ENCODE measurements around the gene CD160. TPM values are rescaled to one million over a fixed set of nuclear protein-coding genes. Genes with fewer than 3 reads are reported as not detected.
"Not testable (repeated sequence)": the region's sequence is repeated elsewhere in the genome, so short reads cannot be mapped to it uniquely, and the experiment has no call there.

CD160 gene
- total and polyA plus RNA-seq, 4 donors = 0.11 to 3.9 (median 1.4) TPM

DNA sequence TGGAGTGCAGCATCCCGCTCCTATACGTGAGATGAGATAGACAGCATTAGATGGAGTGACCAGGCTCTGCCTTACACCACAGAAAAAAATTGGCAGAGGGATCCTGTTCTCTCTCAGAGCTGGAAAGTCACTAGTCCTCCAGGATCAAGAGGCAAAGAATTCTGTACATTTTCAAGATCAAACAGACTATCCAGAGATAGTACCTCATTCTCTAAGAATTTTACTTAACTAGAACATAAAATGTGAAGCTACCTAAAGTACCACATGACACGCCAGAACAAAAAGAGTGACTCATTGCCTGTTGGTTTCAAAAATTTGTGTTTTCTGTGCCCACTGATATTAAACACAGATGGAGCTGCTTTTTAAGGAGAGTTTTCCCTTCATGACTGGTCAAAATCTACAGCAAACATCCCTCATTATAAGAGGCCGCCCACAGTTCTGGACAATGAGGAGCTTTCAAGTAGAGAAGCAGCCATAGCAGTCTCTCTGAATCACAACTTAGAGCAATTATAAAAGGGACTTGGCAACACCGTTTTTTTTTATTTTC lies 32.3 kb downstream of the CD160 start:
- Histone ChIP-seq H3K9me3 (ENCODE audit: control insufficient read depth, insufficient read depth, low read length) (no peaks in the 10 kb centered on the region), H3K27ac (ENCODE audit: low read depth, low read length) (peak overlapping the region; percentile 42), H3K27me3 (ENCODE audit: control insufficient read depth, insufficient read depth, low read length) (no peaks in the 10 kb centered on the region), H3K4me3 (ENCODE audit: low read depth, low read length) (no peak overlapping the region), H3K4me1 (ENCODE audit: control insufficient read depth, insufficient read depth, low read length) (peaks cover 4% of the 10 kb centered on the region), H3K36me3 (ENCODE audit: control insufficient read depth, insufficient read depth, low read length) (peaks cover 17% of the 10 kb centered on the region)
- DNase-seq (ENCODE audit: low read depth in 4 of 6, low spot score in 6 of 6) = peak in 2 of 6 donors; percentile 5 to 59
- 53% methylated on average over 4 of the region's 5 CpGs for WGBS (ENCODE audit: insufficient coverage)

DNA sequence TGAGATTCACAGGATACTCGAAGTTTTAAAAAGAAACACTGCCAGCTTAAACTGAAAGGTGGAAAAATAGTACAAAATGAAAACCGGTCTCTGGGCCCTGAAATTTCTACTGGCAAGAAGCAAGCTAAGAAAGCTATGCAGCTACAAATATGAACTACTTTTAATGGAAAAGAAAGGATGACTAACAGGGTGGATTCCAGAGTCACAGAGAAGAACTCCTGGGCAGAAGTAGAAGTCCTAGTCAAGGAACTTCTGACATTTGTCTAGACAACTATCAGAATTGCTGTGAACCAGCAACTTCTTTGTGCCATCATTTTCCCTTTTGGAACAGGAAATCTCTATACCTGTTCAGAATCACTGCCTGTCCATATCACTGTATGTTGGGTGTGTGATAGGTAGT lies 38.1 kb downstream of the CD160 start:
- peaks cover 15% of the 10 kb centered on the region for H3K36me3 ChIP-seq (ENCODE audit: control insufficient read depth, insufficient read depth, low read length)
- H3K9me3 ChIP-seq (ENCODE audit: control insufficient read depth, insufficient read depth, low read length) = peaks cover 3% of the 10 kb centered on the region
- WGBS (ENCODE audit: insufficient coverage) = no CpG with 5 or more reads among the region's 2 CpGs
- H3K4me1 ChIP-seq (ENCODE audit: control insufficient read depth, insufficient read depth, low read length) = peaks cover 2% of the 10 kb centered on the region
- no peak overlapping the region for H3K27ac ChIP-seq (ENCODE audit: low read depth, low read length)
- H3K4me3 ChIP-seq (ENCODE audit: low read depth, low read length) = no peak overlapping the region
- H3K27me3 ChIP-seq (ENCODE audit: control insufficient read depth, insufficient read depth, low read length) = no peaks in the 10 kb centered on the region
- no peak for DNase-seq (ENCODE audit: low read depth in 4 of 6, low spot score in 6 of 6)

DNA sequence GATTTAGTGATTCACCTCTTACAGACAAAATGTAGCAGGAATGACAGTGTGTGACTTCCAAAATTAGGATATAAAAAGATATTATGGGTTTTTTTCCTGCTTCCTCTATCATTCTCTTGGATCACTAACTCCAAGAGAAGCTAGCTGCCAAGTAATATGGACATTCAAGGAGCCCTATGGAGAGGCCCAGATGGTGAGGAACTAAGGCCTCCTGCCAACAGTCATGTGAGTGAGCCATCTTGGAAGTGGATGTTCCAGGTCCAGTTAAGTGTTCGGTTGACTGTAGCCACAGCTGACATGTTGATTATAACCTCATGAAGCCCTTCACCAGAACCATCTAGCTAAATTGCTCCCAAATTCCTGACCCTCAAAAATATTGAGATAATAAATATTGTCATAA lies 38.8 kb downstream of the CD160 start:
- H3K9me3 ChIP-seq (ENCODE audit: control insufficient read depth, insufficient read depth, low read length) = peaks cover 3% of the 10 kb centered on the region
- no CpG with 5 or more reads among the region's 1 CpG for WGBS (ENCODE audit: insufficient coverage)
- H3K4me3 ChIP-seq (ENCODE audit: low read depth, low read length) = no peak overlapping the region
- peak in 1 of 6 donors; percentile 7 for DNase-seq (ENCODE audit: low read depth in 4 of 6, low spot score in 6 of 6)
- H3K36me3 ChIP-seq (ENCODE audit: control insufficient read depth, insufficient read depth, low read length) = peaks cover 15% of the 10 kb centered on the region
- no peak overlapping the region for H3K27ac ChIP-seq (ENCODE audit: low read depth, low read length)
- H3K27me3 ChIP-seq (ENCODE audit: control insufficient read depth, insufficient read depth, low read length) = no peaks in the 10 kb centered on the region
- H3K4me1 ChIP-seq (ENCODE audit: control insufficient read depth, insufficient read depth, low read length) = no peaks in the 10 kb centered on the region

GRCh38 chr1:145758575-145758974 lies 39.3 kb downstream of the CD160 start:
- no peaks in the 10 kb centered on the region for H3K27me3 ChIP-seq (ENCODE audit: control insufficient read depth, insufficient read depth, low read length)
- no peak overlapping the region for H3K4me3 ChIP-seq (ENCODE audit: low read depth, low read length)
- no CpG with 5 or more reads among the region's 1 CpG for WGBS (ENCODE audit: insufficient coverage)
- peaks cover 15% of the 10 kb centered on the region for H3K36me3 ChIP-seq (ENCODE audit: control insufficient read depth, insufficient read depth, low read length)
- no peaks in the 10 kb centered on the region for H3K4me1 ChIP-seq (ENCODE audit: control insufficient read depth, insufficient read depth, low read length)
- DNase-seq (ENCODE audit: low read depth in 4 of 6, low spot score in 6 of 6) = no peak
- peaks cover 3% of the 10 kb centered on the region for H3K9me3 ChIP-seq (ENCODE audit: control insufficient read depth, insufficient read depth, low read length)
- no peak overlapping the region for H3K27ac ChIP-seq (ENCODE audit: low read depth, low read length)

DNA sequence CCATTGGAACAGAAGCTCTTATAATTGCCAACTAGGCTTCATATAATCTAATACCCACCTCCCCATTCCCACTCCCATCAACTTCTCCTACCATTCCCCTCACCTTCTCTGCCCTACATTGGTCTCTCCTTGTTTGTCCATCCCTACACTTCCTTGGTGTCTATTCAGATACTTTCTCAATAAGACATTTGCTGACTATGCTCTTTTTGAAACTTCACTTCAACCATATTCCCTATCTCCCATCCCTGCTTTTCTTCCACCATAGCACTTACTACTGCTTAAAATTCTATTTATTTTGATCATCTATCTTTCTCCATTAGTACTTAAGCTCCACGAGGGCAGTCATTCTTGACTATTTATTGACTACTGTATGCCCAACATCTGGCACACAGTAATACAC lies 40.4 kb downstream of the CD160 start:
- no CpG with 5 or more reads among the region's 1 CpG for WGBS (ENCODE audit: insufficient coverage)
- no peaks in the 10 kb centered on the region for H3K27me3 ChIP-seq (ENCODE audit: control insufficient read depth, insufficient read depth, low read length)
- peaks cover 21% of the 10 kb centered on the region for H3K36me3 ChIP-seq (ENCODE audit: control insufficient read depth, insufficient read depth, low read length)
- H3K4me3 ChIP-seq (ENCODE audit: low read depth, low read length) = no peak overlapping the region
- peaks cover 3% of the 10 kb centered on the region for H3K9me3 ChIP-seq (ENCODE audit: control insufficient read depth, insufficient read depth, low read length)
- H3K27ac ChIP-seq (ENCODE audit: low read depth, low read length) = no peak overlapping the region
- DNase-seq (ENCODE audit: low read depth in 4 of 6, low spot score in 6 of 6) = no peak
- H3K4me1 ChIP-seq (ENCODE audit: control insufficient read depth, insufficient read depth, low read length) = no peaks in the 10 kb centered on the region

DNA sequence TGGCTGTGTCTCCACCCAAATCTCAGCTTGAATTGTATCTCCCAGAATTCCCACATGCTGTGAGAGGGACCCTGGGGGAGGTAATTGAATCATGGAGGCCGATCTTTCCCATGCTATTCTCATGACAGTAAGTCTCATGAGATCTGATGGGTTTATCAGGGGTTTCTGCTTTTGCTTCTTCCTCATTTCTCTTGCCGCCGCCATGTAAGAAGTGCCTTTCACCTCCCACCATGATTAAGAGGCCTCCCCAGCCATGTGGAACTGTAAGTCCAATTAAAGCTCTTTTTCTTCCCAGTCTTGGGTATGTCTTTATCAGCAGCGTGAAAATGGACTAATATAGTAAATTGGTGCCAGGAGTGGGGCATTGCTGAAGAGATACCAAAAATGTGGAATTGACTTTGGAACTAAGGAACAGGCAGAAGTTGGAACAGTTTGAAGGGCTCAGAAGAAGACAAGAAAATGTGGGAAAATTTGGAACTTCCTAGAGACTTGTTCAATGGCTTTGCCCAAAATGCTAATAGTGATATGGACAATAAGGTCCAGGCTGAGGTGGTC lies 41.2 kb downstream of the CD160 start:
- 100% methylated on average over 3 of the region's 4 CpGs for WGBS (ENCODE audit: insufficient coverage)
- DNase-seq (ENCODE audit: low read depth in 4 of 6, low spot score in 6 of 6) = not testable (repeated sequence)
- H3K36me3 ChIP-seq (ENCODE audit: control insufficient read depth, insufficient read depth, low read length) = peaks cover 16% of the 10 kb centered on the region

DNA sequence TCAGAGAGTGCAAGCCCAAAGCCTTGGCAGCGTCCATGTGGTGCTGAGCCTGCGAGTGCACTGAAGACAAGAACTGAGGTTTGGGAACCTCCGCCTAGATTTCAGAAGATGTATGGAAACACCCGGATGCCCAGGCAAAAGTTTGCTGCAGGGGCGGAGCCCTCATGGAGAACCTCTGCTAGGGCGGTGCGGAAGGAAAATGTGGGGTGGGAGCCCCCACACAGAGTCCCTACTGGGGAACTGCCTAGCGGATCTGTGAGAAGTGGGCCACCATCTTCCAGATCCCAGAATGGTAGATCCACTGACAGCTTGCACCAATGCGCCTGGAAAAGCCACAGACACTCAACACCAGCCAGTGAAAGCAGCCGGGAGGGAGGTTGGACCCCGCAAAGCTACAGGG lies 42.2 kb downstream of the CD160 start:
- H3K36me3 ChIP-seq (ENCODE audit: control insufficient read depth, insufficient read depth, low read length) = peaks cover 12% of the 10 kb centered on the region
- H3K27me3 ChIP-seq (ENCODE audit: control insufficient read depth, insufficient read depth, low read length); H3K4me3 ChIP-seq (ENCODE audit: low read depth, low read length); H3K4me1 ChIP-seq (ENCODE audit: control insufficient read depth, insufficient read depth, low read length); H3K27ac ChIP-seq (ENCODE audit: low read depth, low read length); DNase-seq (ENCODE audit: low read depth in 4 of 6, low spot score in 6 of 6); H3K9me3 ChIP-seq (ENCODE audit: control insufficient read depth, insufficient read depth, low read length): not testable (repeated sequence)
- 97% methylated on average over 9 of the region's 11 CpGs for WGBS (ENCODE audit: insufficient coverage)

More for the DNA sequence above, 41.2 kb downstream of the CD160 start:
- not testable (repeated sequence) for H3K27me3 ChIP-seq (ENCODE audit: control insufficient read depth, insufficient read depth, low read length); H3K27ac ChIP-seq (ENCODE audit: low read depth, low read length); H3K9me3 ChIP-seq (ENCODE audit: control insufficient read depth, insufficient read depth, low read length); H3K4me3 ChIP-seq (ENCODE audit: low read depth, low read length); H3K4me1 ChIP-seq (ENCODE audit: control insufficient read depth, insufficient read depth, low read length)

DNA sequence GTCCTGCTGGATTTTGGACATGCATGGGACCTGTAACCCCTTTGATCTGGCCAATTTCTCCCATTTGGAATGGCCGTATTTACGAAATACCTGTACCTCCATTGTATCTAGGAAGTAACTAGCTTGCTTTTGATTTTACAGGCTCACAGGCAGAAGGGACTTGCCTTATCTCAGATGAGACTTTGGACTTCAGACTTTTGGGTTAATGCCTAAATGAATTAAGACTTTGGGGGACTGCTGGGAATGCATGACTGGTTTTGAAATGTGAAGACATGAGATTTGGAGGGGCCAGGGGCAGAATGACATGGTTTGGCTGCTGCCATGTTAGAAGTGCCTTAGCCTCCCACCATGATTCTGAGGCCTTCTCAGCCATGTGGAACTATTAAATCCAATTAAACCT lies 42.7 kb downstream of the CD160 start:
- not testable (repeated sequence) for H3K27me3 ChIP-seq (ENCODE audit: control insufficient read depth, insufficient read depth, low read length); H3K4me3 ChIP-seq (ENCODE audit: low read depth, low read length); H3K4me1 ChIP-seq (ENCODE audit: control insufficient read depth, insufficient read depth, low read length); H3K9me3 ChIP-seq (ENCODE audit: control insufficient read depth, insufficient read depth, low read length); H3K27ac ChIP-seq (ENCODE audit: low read depth, low read length); DNase-seq (ENCODE audit: low read depth in 4 of 6, low spot score in 6 of 6)
- 100% methylated on average over 2 of the region's 2 CpGs for WGBS (ENCODE audit: insufficient coverage)
- H3K36me3 ChIP-seq (ENCODE audit: control insufficient read depth, insufficient read depth, low read length) = peaks cover 14% of the 10 kb centered on the region

- not testable (repeated sequence) for H3K4me3 ChIP-seq (ENCODE audit: low read depth, low read length); H3K27ac ChIP-seq (ENCODE audit: low read depth, low read length); H3K4me1 ChIP-seq (ENCODE audit: control insufficient read depth, insufficient read depth, low read length); DNase-seq (ENCODE audit: low read depth in 4 of 6, low spot score in 6 of 6); H3K9me3 ChIP-seq (ENCODE audit: control insufficient read depth, insufficient read depth, low read length); H3K27me3 ChIP-seq (ENCODE audit: control insufficient read depth, insufficient read depth, low read length)
- H3K36me3 ChIP-seq (ENCODE audit: control insufficient read depth, insufficient read depth, low read length) = peaks cover 27% of the 10 kb centered on the region
- WGBS (ENCODE audit: insufficient coverage) = 97% methylated on average over 42 of the region's 52 CpGs
These were observed 45.1 kb downstream of the CD160 start for GRCh38 chr1:145764231-145764940.

GRCh38 chr1:145765127-145765526 lies 45.8 kb downstream of the CD160 start:
- no CpG with 5 or more reads among the region's 3 CpGs for WGBS (ENCODE audit: insufficient coverage)
- H3K36me3 ChIP-seq (ENCODE audit: control insufficient read depth, insufficient read depth, low read length) = peaks cover 27% of the 10 kb centered on the region

More at GRCh38 chr1:145765127-145765526, 45.8 kb downstream of the CD160 start:
- not testable (repeated sequence) for DNase-seq (ENCODE audit: low read depth in 4 of 6, low spot score in 6 of 6); H3K27me3 ChIP-seq (ENCODE audit: control insufficient read depth, insufficient read depth, low read length); H3K9me3 ChIP-seq (ENCODE audit: control insufficient read depth, insufficient read depth, low read length); H3K27ac ChIP-seq (ENCODE audit: low read depth, low read length); H3K4me3 ChIP-seq (ENCODE audit: low read depth, low read length); H3K4me1 ChIP-seq (ENCODE audit: control insufficient read depth, insufficient read depth, low read length)
